SK-N-SH (cell line): ENCODE measurements around the gene BTAF1. TPM values are rescaled to one million over a fixed set of nuclear protein-coding genes. Genes with fewer than 3 reads are reported as not detected.

ENCODE experiments used
- CTCF ChIA-PET: fragments of 300-600, 350-600 bp; formaldehyde crosslinking; extraction: SDS; loops from one replicate; lab custom pipeline; 2021; lab: Yijun Ruan, JAX
- POLR2A ChIA-PET: fragments of 350-600 bp; sonication (Branson Sonifier 250); formaldehyde crosslinking; extraction: SDS; loops from one replicate; lab custom pipeline; 2020; ENCODE audit warnings: antibody characterized with exemption, inconsistent platforms; lab: Yijun Ruan, JAX
- DNase-seq: peaks from one replicate; pipeline ENCODE4 v3.0.0; 2012
- H2AFZ ChIP-seq: fragments of 200-600 bp; sonication (generic); 2 replicates; pipeline ENCODE4 v1.8.1; 2016; ENCODE audit warnings: antibody characterized with exemption, mild to moderate bottlenecking, low read depth
- H3F3A ChIP-seq: fragments of 200-600 bp; sonication (generic); replicated peaks from 2 replicates; pipeline ENCODE3; 2016; ENCODE audit warnings: antibody characterized with exemption, mild to moderate bottlenecking; ENCODE audit not compliant: insufficient read depth
- H3K27ac ChIP-seq, 2 experiments: fragments of 200-500 bp in 1 of 2; fragments of 200-600 bp in 1 of 2; sonication (Bioruptor generic) in 1 of 2; sonication (generic), shearing (Covaris generic) in 1 of 2; 2 replicates each; pipeline versions ENCODE4 v1.5.1 to v1.6.1; 2014 to 2016; ENCODE audit warnings: low read depth in 2 of 2, inconsistent platforms in 1 of 2, low read length in 1 of 2, mild to moderate bottlenecking in 1 of 2, mixed read lengths in 1 of 2
- H3K27me3 ChIP-seq: fragments of 200-600 bp; sonication (generic), shearing (Covaris generic); 2 replicates; pipeline ENCODE4 v1.6.1; 2016; ENCODE audit warnings: mixed run types; ENCODE audit not compliant: insufficient read depth
- H3K36me3 ChIP-seq, 2 experiments: fragments of 200-500 bp in 1 of 2; fragments of 200-600 bp in 1 of 2; sonication (Bioruptor generic) in 1 of 2; sonication (generic) in 1 of 2; replicated peaks in 1 of 2; 2 replicates each; pipeline versions ENCODE3 to v1.5.1; 2014 to 2016; ENCODE audit warnings: low read length in 1 of 2, mild to moderate bottlenecking in 1 of 2; ENCODE audit not compliant: insufficient read depth in 2 of 2, control insufficient read depth in 1 of 2
- H3K4me1 ChIP-seq, 2 experiments: fragments of 200-500 bp in 1 of 2; fragments of 200-600 bp in 1 of 2; sonication (Bioruptor generic) in 1 of 2; sonication (generic), shearing (Covaris generic) in 1 of 2; 2 replicates each; pipeline versions ENCODE4 v1.5.1 to v1.6.1; 2014 to 2016; ENCODE audit warnings: low read depth in 1 of 2, low read length in 1 of 2, mixed run types in 1 of 2; ENCODE audit not compliant: insufficient read depth in 2 of 2, control insufficient read depth in 1 of 2
- H3K4me2 ChIP-seq: fragments of 200-600 bp; sonication (generic), shearing (Covaris generic); 2 replicates; pipeline ENCODE4 v1.6.1; 2017; ENCODE audit warnings: mixed run types
- H3K4me3 ChIP-seq, 2 experiments: fragments of 200-500 bp in 1 of 2; fragments of 200-600 bp in 1 of 2; sonication (Bioruptor generic) in 1 of 2; sonication (generic), shearing (Covaris generic) in 1 of 2; 2 replicates each; pipeline versions ENCODE4 v1.5.1 to v1.8.1; 2014 to 2016; ENCODE audit warnings: low read depth in 2 of 2, inconsistent platforms in 1 of 2, low read length in 1 of 2, mild to moderate bottlenecking in 1 of 2, mixed read lengths in 1 of 2, moderate library complexity in 1 of 2
- H3K79me2 ChIP-seq: fragments of 200-600 bp; sonication (generic); 2 replicates; pipeline ENCODE4 v1.8.1; 2017; ENCODE audit warnings: mild to moderate bottlenecking; ENCODE audit not compliant: insufficient read depth
- H3K9ac ChIP-seq: fragments of 200-600 bp; sonication (generic); 2 replicates; pipeline ENCODE4 v1.6.1; 2017; ENCODE audit warnings: mixed run types
- H3K9me2 ChIP-seq: fragments of 200-600 bp; sonication (generic); 2 replicates; pipeline ENCODE4 v1.6.1; 2017; ENCODE audit warnings: mixed run types
- H3K9me3 ChIP-seq: fragments of 200-600 bp; sonication (generic); 2 replicates; pipeline ENCODE4 v1.6.1; 2017; ENCODE audit warnings: mixed run types, mild to moderate bottlenecking, moderate library complexity
- H4K20me1 ChIP-seq: fragments of 200-600 bp; sonication (generic); 2 replicates; pipeline ENCODE4 v1.6.1; 2017; ENCODE audit warnings: mild to moderate bottlenecking, mixed run types; ENCODE audit not compliant: insufficient read depth
- ELF1 ChIP-seq: IDR thresholded peaks from 2 replicates; pipeline ENCODE4 v1.4.0; 2012
- EZH2phosphoT487 ChIP-seq: fragments of 200-600 bp; sonication (generic); IDR thresholded peaks from 2 replicates; pipeline ENCODE4 v1.6.1; 2017; ENCODE audit warnings: low read depth, mixed run types, mild to moderate bottlenecking, antibody characterized with exemption, moderate library complexity, borderline replicate concordance
- FOXJ3 ChIP-seq: sonication (generic); formaldehyde crosslinking; IDR thresholded peaks from 2 replicates; pipeline ENCODE4 v1.5.1; 2020; ENCODE audit warnings: mild to moderate bottlenecking, missing genetic modification reagents
- FOXM1 ChIP-seq: IDR thresholded peaks from 2 replicates; pipeline ENCODE4 v1.4.0; 2012; ENCODE audit warnings: low read depth, mild to moderate bottlenecking
- GATA2 ChIP-seq: sonication (generic); formaldehyde crosslinking; IDR thresholded peaks from 2 replicates; pipeline ENCODE4 v1.5.0; 2020; ENCODE audit warnings: mild to moderate bottlenecking, missing genetic modification reagents
- MXI1 ChIP-seq: IDR thresholded peaks from 2 replicates; pipeline ENCODE4 v1.6.1; 2012; ENCODE audit warnings: mild to moderate bottlenecking, low read depth, low read length, improper control_type of control experiment
- NFIC ChIP-seq: IDR thresholded peaks from 2 replicates; pipeline ENCODE4 v1.4.0; 2012; ENCODE audit warnings: borderline replicate concordance
- NRF1 ChIP-seq: IDR thresholded peaks from 2 replicates; pipeline ENCODE4 v1.6.1; 2012; ENCODE audit warnings: low read depth, mild to moderate bottlenecking, low read length
- POLR2AphosphoS5 ChIP-seq: IDR thresholded peaks from 2 replicates; pipeline ENCODE4 v1.6.1; 2012; ENCODE audit warnings: low read depth, low read length
- SMC3 ChIP-seq: IDR thresholded peaks from 2 replicates; pipeline ENCODE4 v1.6.1; 2012; ENCODE audit warnings: low read depth, low read length, improper control_type of control experiment
- TCF12 ChIP-seq: IDR thresholded peaks from 2 replicates; pipeline ENCODE4 v1.4.0; 2012
- TEAD4 ChIP-seq: IDR thresholded peaks from 2 replicates; pipeline ENCODE4 v1.4.0; 2012; ENCODE audit warnings: mild to moderate bottlenecking, borderline replicate concordance; ENCODE audit not compliant: insufficient read depth
- WGBS: methylation state at CpG from one replicate; pipeline ENCODE4 v1.1.6; 2017; ENCODE audit warnings: low lambda C conversion rate; 5-methylcytosine and 5-hydroxymethylcytosine counted together
- polyA plus RNA-seq, 3 experiments: library from polyadenylated mRNA; depleted of rRNA; stranded (reverse); fragments of >200 nt; gene quantifications; 2 replicates each; pipeline ENCODE4 v1.2.3, GENCODE V29; 2012
- TF ChIP-seq, protein P1 (sequence below): fragments of 150-350 bp; IDR thresholded peaks from 2 replicates; pipeline ENCODE4 v1.6.1; 2017; ENCODE audit warnings: antibody characterized with exemption, low read length, low read depth, borderline replicate concordance

BTAF1 gene
- polyA plus RNA-seq, 1 of the 3 experiments (the other 2 are of a cell fraction), result 9.8 TPM

DNA sequence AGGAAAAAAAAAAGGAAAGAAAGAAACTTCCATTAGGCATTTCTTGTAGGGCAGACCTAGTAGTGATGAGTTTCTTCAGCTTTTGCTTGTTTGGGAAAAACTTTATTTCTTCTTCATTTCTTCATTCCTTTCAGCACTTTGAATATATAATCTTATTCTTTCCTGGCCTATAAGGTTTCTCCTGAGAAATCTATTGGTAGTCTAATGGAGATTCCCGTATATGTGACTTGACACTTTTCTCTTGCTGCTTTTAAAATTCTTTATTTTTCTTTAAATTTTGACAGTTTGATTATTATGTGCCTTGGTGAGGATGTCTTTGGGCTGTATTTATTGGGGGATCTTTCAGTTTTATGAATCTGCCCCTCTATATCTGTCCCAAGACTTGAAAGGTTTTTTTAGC, 3.9 kb upstream of the BTAF1 start:
- H3K4me3 ChIP-seq, result no peak overlapping the region
- POLR2A ChIA-PET, result no interaction called here
- H3K4me1 ChIP-seq, result no peaks in the 10 kb centered on the region; a peak in 2 of 4 replicates
- peaks cover 16% of the 10 kb centered on the region; the same call in 1 of the 2 replicates for H3K9me3 ChIP-seq
- CTCF ChIA-PET, result interaction anchor here (0.5 to 1.3 kb wide), 3 partner anchors 11 to 1000 kb away, joined by 3 to 4 read pairs (median 3); partner anchors contain the start of gene FGFBP3
- H3F3A ChIP-seq, result peaks cover 5% of the 10 kb centered on the region
- no peak overlapping the region for H2AFZ ChIP-seq
- WGBS, result 86% methylated on average over 1 of the region's 1 CpG
- H4K20me1 ChIP-seq, result no peaks in the 10 kb centered on the region
- no peak for DNase-seq
- H3K27me3 ChIP-seq, result no peaks in the 10 kb centered on the region
- peaks cover 11% of the 10 kb centered on the region for H3K79me2 ChIP-seq
- no peak overlapping the region for H3K27ac ChIP-seq
- H3K4me2 ChIP-seq, result no peak overlapping the region
- H3K36me3 ChIP-seq, result no peaks in the 10 kb centered on the region
- TF ChIP-seq, protein P1, sequence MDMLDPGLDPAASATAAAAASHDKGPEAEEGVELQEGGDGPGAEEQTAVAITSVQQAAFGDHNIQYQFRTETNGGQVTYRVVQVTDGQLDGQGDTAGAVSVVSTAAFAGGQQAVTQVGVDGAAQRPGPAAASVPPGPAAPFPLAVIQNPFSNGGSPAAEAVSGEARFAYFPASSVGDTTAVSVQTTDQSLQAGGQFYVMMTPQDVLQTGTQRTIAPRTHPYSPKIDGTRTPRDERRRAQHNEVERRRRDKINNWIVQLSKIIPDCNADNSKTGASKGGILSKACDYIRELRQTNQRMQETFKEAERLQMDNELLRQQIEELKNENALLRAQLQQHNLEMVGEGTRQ, result no peak
- TF ChIP-seq NRF1, result no peak
- H3K9me2 ChIP-seq, result no peaks in the 10 kb centered on the region
- H3K9ac ChIP-seq, result no peak overlapping the region

DNA sequence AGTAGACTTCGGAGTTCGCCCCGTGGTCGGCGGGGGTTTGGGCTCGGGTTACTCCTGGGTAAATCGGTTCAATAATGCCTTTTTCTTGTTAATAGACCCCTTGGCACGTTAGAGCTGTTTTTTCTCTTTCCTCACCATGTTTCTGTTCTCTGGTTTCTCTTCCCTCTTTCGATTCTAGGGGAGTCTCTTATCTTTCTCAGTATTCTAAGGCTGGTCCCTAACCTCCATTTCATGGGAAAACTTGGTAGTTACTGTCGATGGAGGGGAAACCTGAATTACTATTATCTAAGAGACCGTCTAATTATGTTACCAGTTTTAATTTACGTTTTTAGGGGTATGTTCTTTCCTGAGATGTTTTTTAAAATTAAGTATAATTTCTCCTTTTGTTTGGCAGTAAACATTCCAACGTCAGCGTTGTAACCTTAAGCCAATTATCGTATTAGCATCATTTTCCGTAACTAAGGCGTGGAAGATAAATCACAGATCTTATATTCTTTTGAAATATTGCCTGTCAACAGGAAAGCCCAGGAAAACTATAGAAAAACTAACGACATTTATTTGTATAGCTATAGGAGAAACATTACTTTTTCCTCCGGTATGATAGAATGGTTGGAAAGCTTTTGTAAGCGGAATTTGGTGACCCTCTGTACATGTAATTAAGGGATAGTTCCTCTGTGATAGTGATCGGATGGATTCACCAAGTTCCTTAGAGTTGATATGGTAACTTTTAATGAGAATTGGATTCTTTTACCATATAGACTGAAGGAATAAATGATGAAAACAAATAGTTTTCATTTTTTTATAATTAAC, 847 bp downstream of the BTAF1 start:
- Histone ChIP-seq H3K9me3 (peaks cover 3% of the 10 kb centered on the region; the same call in 1 of the 2 replicates), H3K27me3 (no peaks in the 10 kb centered on the region), H3K79me2 (peaks cover 59% of the 10 kb centered on the region), H2AFZ (peak overlapping the region; percentile 94; the same call in 1 of the 2 replicates), H3K9ac (peak overlapping the region; percentile 89), H3F3A (peaks cover 5% of the 10 kb centered on the region), H3K9me2 (no peaks in the 10 kb centered on the region), H3K4me3 (peak overlapping the region; percentile 86 to 95), H3K4me1 (peaks cover 0 to 6% of the 10 kb centered on the region in 2 experiments; a peak in 2 of 4 replicates), H3K36me3 (peaks cover 0 to 23% of the 10 kb centered on the region in 2 experiments), H3K27ac (peak overlapping the region; percentile 85 to 95), H4K20me1 (peaks cover 23% of the 10 kb centered on the region), H3K4me2 (peak overlapping the region; percentile 74)
- 2% methylated on average over 21 of the region's 21 CpGs for WGBS
- DNase-seq, result no peak
- no peak for TF ChIP-seq SMC3
- no peak for TF ChIP-seq FOXJ3 (CRISPR knock-in tag)
- no peak for TF ChIP-seq POLR2AphosphoS5
- no peak for TF ChIP-seq GATA2 (CRISPR knock-in tag)
- TF ChIP-seq TCF12, result no peak
- TF ChIP-seq EZH2phosphoT487, result no peak
- no peak for TF ChIP-seq MXI1
- TF ChIP-seq FOXM1, result no peak
- TF ChIP-seq NFIC, result no peak
- no peak for TF ChIP-seq TEAD4
- no peak for TF ChIP-seq ELF1
- POLR2A ChIA-PET, result interaction anchor here (0.7 to 2.4 kb wide), 8 partner anchors 9 to 667 kb away, joined by 3 to 11 read pairs (median 4); partner anchors contain the start of genes FGFBP3 and TNKS2
- CTCF ChIA-PET, result interaction anchor here (0.6 to 2.1 kb wide), 4 partner anchors 16 to 1144 kb away, joined by 3 to 11 read pairs (median 3); partner anchors contain the start of gene FGFBP3
